ENCODE results near the gene DDX24. TPM values are rescaled to one million over a fixed set of nuclear protein-coding genes. Genes with fewer than 3 reads are reported as not detected.

Gene DDX24
- total RNA-seq, 2 donors from 2014 or later = 110 to 142 TPM

GRCh38 chr14:94127330-94127729 lies 46.3 kb upstream of the DDX24 start:
- DNase-seq = no peak
- intact Hi-C loops (cut with DNase I) = loop anchor here (10.0 kb wide), 1 partner anchor 183 kb away; no protein-coding TSS in a partner anchor
- H3K4me1 ChIP-seq = no peaks in the 10 kb centered on the region
- no peaks in the 10 kb centered on the region for H3K36me3 ChIP-seq
- no peaks in the 10 kb centered on the region for H3K9me3 ChIP-seq
- no peak overlapping the region for H3K27ac ChIP-seq
- H3K4me3 ChIP-seq = no peak overlapping the region
- H3K27me3 ChIP-seq = no peaks in the 10 kb centered on the region
- no peak for TF ChIP-seq CTCF (IDR thresholded peaks at IDR 0.05)
- no peak overlapping the region for H3K9ac ChIP-seq (ENCODE audit: low read depth in 2 of 2, low read length in 2 of 2)

DNA sequence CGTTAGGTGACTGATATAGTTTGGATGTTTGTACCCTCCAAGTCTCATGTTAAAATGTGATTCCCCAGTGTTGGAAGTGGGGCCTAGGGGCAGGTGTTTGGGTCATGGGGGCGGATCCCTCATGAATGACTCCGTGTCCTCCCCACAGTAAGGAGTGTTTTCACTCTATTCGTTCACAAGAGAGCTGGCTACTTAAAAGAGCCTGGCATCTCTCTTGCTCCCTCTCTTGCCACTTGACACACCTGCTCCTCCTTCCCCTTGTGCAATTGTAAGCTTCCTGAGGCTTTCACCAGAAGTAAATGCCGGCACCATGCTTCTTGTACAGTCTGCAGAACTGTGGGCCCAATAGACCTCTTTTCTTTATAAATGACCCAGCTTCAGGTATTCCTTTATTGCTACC lies 45.8 kb upstream of the DDX24 start:
- no peak for TF ChIP-seq CTCF (IDR thresholded peaks at IDR 0.05)
- intact Hi-C loops (cut with DNase I) = loop anchor here (10.0 kb wide), 1 partner anchor 182 kb away; no protein-coding TSS in a partner anchor
- no peak for DNase-seq
- H3K4me1 ChIP-seq = no peaks in the 10 kb centered on the region
- H3K4me3 ChIP-seq = no peak overlapping the region
- no peak overlapping the region for H3K9ac ChIP-seq (ENCODE audit: low read depth in 2 of 2, low read length in 2 of 2)
- no peaks in the 10 kb centered on the region for H3K36me3 ChIP-seq
- H3K27me3 ChIP-seq = no peaks in the 10 kb centered on the region
- no peak overlapping the region for H3K27ac ChIP-seq
- H3K9me3 ChIP-seq = no peaks in the 10 kb centered on the region

DNA sequence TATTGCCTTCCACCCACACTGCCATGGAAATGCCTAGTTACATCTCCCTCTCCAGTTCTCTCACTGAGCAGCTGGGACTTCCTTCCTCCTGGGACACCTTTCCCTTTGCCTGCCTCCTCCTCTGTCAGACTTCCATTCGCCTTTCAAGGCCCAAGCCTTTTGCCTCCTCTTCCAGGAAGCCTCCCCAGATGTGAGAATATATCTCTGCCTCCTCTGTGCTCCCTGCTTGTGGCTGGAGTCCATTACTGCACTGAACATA lies 45.3 kb upstream of the DDX24 start:
- Histone ChIP-seq H3K27ac (no peak overlapping the region), H3K9me3 (no peaks in the 10 kb centered on the region), H3K9ac (ENCODE audit: low read depth in 2 of 2, low read length in 2 of 2) (no peak overlapping the region), H3K4me1 (no peaks in the 10 kb centered on the region), H3K36me3 (no peaks in the 10 kb centered on the region), H3K4me3 (no peak overlapping the region), H3K27me3 (no peaks in the 10 kb centered on the region)
- no peak for DNase-seq
- intact Hi-C loops (cut with DNase I) = loop anchor here (10.0 kb wide), 1 partner anchor 182 kb away; no protein-coding TSS in a partner anchor
- TF ChIP-seq CTCF (IDR thresholded peaks at IDR 0.05) = no peak

- no peak overlapping the region for H3K9ac ChIP-seq (ENCODE audit: low read depth in 2 of 2, low read length in 2 of 2)
- DNase-seq = no peak
Measured at GRCh38 chr14:94125659-94126418, 44.8 kb upstream of the DDX24 start.

More at GRCh38 chr14:94125659-94126418, 44.8 kb upstream of the DDX24 start:
- H3K4me1 ChIP-seq = no peaks in the 10 kb centered on the region
- no peak for TF ChIP-seq CTCF (IDR thresholded peaks at IDR 0.05)
- H3K4me3 ChIP-seq = no peak overlapping the region
- H3K27ac ChIP-seq = no peak overlapping the region
- no peaks in the 10 kb centered on the region for H3K27me3 ChIP-seq
- intact Hi-C loops (cut with DNase I) = loop anchor here (10.0 kb wide), 1 partner anchor 181 kb away; no protein-coding TSS in a partner anchor
- H3K36me3 ChIP-seq = no peaks in the 10 kb centered on the region
- no peaks in the 10 kb centered on the region for H3K9me3 ChIP-seq

Measured in colonic mucosa (tissue), 4 donors.